Spleen (tissue), 7 donors: ENCODE data around the gene MAP2K5.

Source experiments
- CTCF ChIP-seq, 11 experiments: fragments of 200-600 bp in 7 of 11; fragments of 450-650 bp in 4 of 11; sonication (generic) in 4 of 11; IDR thresholded peaks in 8 of 11; conservative IDR thresholded peaks in 3 of 11; 1 replicate in 7 of 11; 2 replicates in 4 of 11; pipeline versions ENCODE4 v1.4.0 to v1.8.0; 2016 to 2021; ENCODE audit warnings: antibody characterized with exemption in 11 of 11, inconsistent platforms in 4 of 11, mild to moderate bottlenecking in 1 of 11
- POLR2AphosphoS5 ChIP-seq, 3 donors: sonication (generic); formaldehyde crosslinking; IDR thresholded peaks; one replicate each; pipeline ENCODE4 v1.5.1; 2017; ENCODE audit warnings: antibody characterized with exemption in 3 of 3
- donor health status: DM: no; HTN: no; CAD: no; lungs with moderate emphysema.
- donor health status: DM: no; HTN: no; CAD: no.
- donor health status: DM: no; HTN: no; CAD: no.

- TF ChIP-seq CTCF (IDR thresholded peaks at IDR 0.05 in 8 of 11, conservative IDR thresholded peaks at IDR 0.05 in 3 of 11) (no peak), POLR2AphosphoS5 (IDR thresholded peaks at IDR 0.05) (no peak)
Measured at GRCh38 chr15:67771189-67771800, 228.8 kb downstream of the MAP2K5 start.
